HG02852 (cell line): Measurements from ENCODE around the gene CCDC185.

Source experiments
- ATAC-seq: cut with Tn5 transposase; IDR thresholded peaks from one replicate; pipeline ENCODE4 v1.9.1; 2021; ENCODE audit warnings: mild to moderate bottlenecking, moderate library complexity; ENCODE audit not compliant: unreplicated experiment

CCDC185 gene

GRCh38 chr1:223393275-223394214 lies at the start of gene CCDC185:
Gene CCDC185 (plus strand): TSS chr1:223393415. CDS start chr1:223393476, 61 bp downstream.
- no peak for ATAC-seq

GRCh38 chr1:223343692-223344091 lies 49.5 kb upstream of the CCDC185 start:
- ATAC-seq, result no peak

GRCh38 chr1:223344491-223344890 lies 48.7 kb upstream of the CCDC185 start:
- no peak for ATAC-seq

GRCh38 chr1:223345720-223346119 lies 47.5 kb upstream of the CCDC185 start:
- ATAC-seq, result no peak

GRCh38 chr1:223346311-223346710 lies 46.9 kb upstream of the CCDC185 start:
- no peak for ATAC-seq

GRCh38 chr1:223347583-223347982 lies 45.6 kb upstream of the CCDC185 start:
- ATAC-seq, result no peak

- ATAC-seq, result no peak
These were observed 44.8 kb upstream of the CCDC185 start for GRCh38 chr1:223348439-223348838.

- no peak for ATAC-seq
These were observed 44.0 kb upstream of the CCDC185 start for GRCh38 chr1:223349241-223349640.

- no peak for ATAC-seq
These were observed 42.8 kb upstream of the CCDC185 start for GRCh38 chr1:223350361-223350908.

GRCh38 chr1:223352944-223353343 lies 40.3 kb upstream of the CCDC185 start:
- no peak for ATAC-seq

GRCh38 chr1:223353939-223354338 lies 39.3 kb upstream of the CCDC185 start:
- ATAC-seq, result no peak

- ATAC-seq, result no peak
These were observed 37.5 kb upstream of the CCDC185 start for GRCh38 chr1:223355699-223356098.

- ATAC-seq, result no peak
These were observed 34.4 kb upstream of the CCDC185 start for GRCh38 chr1:223358826-223359225.

- no peak for ATAC-seq
These were observed 30.0 kb upstream of the CCDC185 start for GRCh38 chr1:223363057-223363855.

GRCh38 chr1:223363856-223364684 lies 29.1 kb upstream of the CCDC185 start, which contains the start of gene SUSD4:
Gene SUSD4 (minus strand): TSS chr1:223364176. CDS start chr1:223363425, 751 bp downstream.
- peak; percentile 59 for ATAC-seq

- no peak for ATAC-seq
These were observed 28.4 kb upstream of the CCDC185 start for GRCh38 chr1:223364685-223365382.

- ATAC-seq, result no peak
These were observed 19.1 kb upstream of the CCDC185 start for GRCh38 chr1:223374064-223374610.

- no peak for ATAC-seq
These were observed 14.5 kb upstream of the CCDC185 start for GRCh38 chr1:223378754-223379153.

- no peak for ATAC-seq
These were observed 7.2 kb upstream of the CCDC185 start for GRCh38 chr1:223386013-223386412.

- ATAC-seq, result no peak
These were observed 2.6 kb upstream of the CCDC185 start for GRCh38 chr1:223390618-223391017.
